ENCODE results near the gene NRXN2.

Gene NRXN2

GRCh38 chr11:64594159-64594939, 128.6 kb downstream of the NRXN2 start:
- no peak overlapping the region for H3K4me3 ChIP-seq (ENCODE audit: low read depth, low read length)
- no peak for DNase-seq (ENCODE audit: low read depth)
- TF ChIP-seq MYC (IDR thresholded peaks at IDR 0.05; ENCODE audit: low read depth, low read length), result no peak
- no peak for TF ChIP-seq MAX (IDR thresholded peaks at IDR 0.05; ENCODE audit: low read depth, low read length)
- no peak for TF ChIP-seq POLR2A (IDR thresholded peaks at IDR 0.05; ENCODE audit: extremely low read depth, insufficient read length)
- TF ChIP-seq CTCF (IDR thresholded peaks at IDR 0.05; ENCODE audit: low read depth, low read length), result no peak

GRCh38 chr11:64593156-64594105, 129.6 kb downstream of the NRXN2 start:
- no peak for DNase-seq (ENCODE audit: low read depth)
- H3K4me3 ChIP-seq (ENCODE audit: low read depth, low read length), result no peak overlapping the region

GRCh38 chr11:64592656-64593055, 130.3 kb downstream of the NRXN2 start:
- DNase-seq (ENCODE audit: low read depth), result no peak
- TF ChIP-seq CTCF (IDR thresholded peaks at IDR 0.05; ENCODE audit: low read depth, low read length) (no peak), POLR2A (IDR thresholded peaks at IDR 0.05; ENCODE audit: extremely low read depth, insufficient read length) (no peak), MAX (IDR thresholded peaks at IDR 0.05; ENCODE audit: low read depth, low read length) (no peak), MYC (IDR thresholded peaks at IDR 0.05; ENCODE audit: low read depth, low read length) (no peak)
- H3K4me3 ChIP-seq (ENCODE audit: low read depth, low read length), result no peak overlapping the region

More at GRCh38 chr11:64593156-64594105, 129.6 kb downstream of the NRXN2 start:
- TF ChIP-seq CTCF (IDR thresholded peaks at IDR 0.05; ENCODE audit: low read depth, low read length), result no peak
- no peak for TF ChIP-seq MYC (IDR thresholded peaks at IDR 0.05; ENCODE audit: low read depth, low read length)
- TF ChIP-seq MAX (IDR thresholded peaks at IDR 0.05; ENCODE audit: low read depth, low read length), result no peak
- no peak for TF ChIP-seq POLR2A (IDR thresholded peaks at IDR 0.05; ENCODE audit: extremely low read depth, insufficient read length)

GRCh38 chr11:64592234-64592615, 130.8 kb downstream of the NRXN2 start:
- no peak for TF ChIP-seq MAX (IDR thresholded peaks at IDR 0.05; ENCODE audit: low read depth, low read length)
- TF ChIP-seq POLR2A (IDR thresholded peaks at IDR 0.05; ENCODE audit: extremely low read depth, insufficient read length), result no peak
- no peak for TF ChIP-seq MYC (IDR thresholded peaks at IDR 0.05; ENCODE audit: low read depth, low read length)
- no peak for TF ChIP-seq CTCF (IDR thresholded peaks at IDR 0.05; ENCODE audit: low read depth, low read length)
- no peak overlapping the region for H3K4me3 ChIP-seq (ENCODE audit: low read depth, low read length)
- DNase-seq (ENCODE audit: low read depth), result no peak

- no peak for TF ChIP-seq MAX (IDR thresholded peaks at IDR 0.05; ENCODE audit: low read depth, low read length)
- no peak for TF ChIP-seq POLR2A (IDR thresholded peaks at IDR 0.05; ENCODE audit: extremely low read depth, insufficient read length)
- TF ChIP-seq MYC (IDR thresholded peaks at IDR 0.05; ENCODE audit: low read depth, low read length), result no peak
- TF ChIP-seq CTCF (IDR thresholded peaks at IDR 0.05; ENCODE audit: low read depth, low read length), result no peak
- H3K4me3 ChIP-seq (ENCODE audit: low read depth, low read length), result no peak overlapping the region
- DNase-seq (ENCODE audit: low read depth), result no peak
These were observed 131.5 kb downstream of the NRXN2 start for GRCh38 chr11:64591257-64592233.
